ENCODE measurements around the gene PILRB.

The PILRB gene

DNA sequence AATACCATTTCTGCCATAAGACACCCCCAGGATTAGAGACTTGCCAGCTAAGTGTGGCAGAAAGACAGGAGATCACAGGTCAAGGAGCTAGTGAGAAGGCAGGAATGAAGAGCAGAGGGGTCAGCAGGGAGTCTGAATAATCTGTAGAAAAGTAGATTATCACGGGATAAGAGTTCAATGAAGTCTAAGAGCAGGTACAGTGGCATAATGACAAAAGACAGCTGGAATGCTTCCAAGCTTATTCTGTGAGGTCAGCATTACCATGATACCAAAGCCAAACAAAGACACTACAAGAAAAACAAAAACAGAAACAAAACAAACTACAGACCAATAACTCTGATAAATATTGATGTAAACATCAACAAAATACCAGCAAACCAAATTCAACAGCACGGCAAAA lies 36.2 kb downstream of the PILRB start:
- POLR2A ChIA-PET (ENCODE audit: low non-redundant PET): no interaction called here
- TF ChIP-seq, protein P1, sequence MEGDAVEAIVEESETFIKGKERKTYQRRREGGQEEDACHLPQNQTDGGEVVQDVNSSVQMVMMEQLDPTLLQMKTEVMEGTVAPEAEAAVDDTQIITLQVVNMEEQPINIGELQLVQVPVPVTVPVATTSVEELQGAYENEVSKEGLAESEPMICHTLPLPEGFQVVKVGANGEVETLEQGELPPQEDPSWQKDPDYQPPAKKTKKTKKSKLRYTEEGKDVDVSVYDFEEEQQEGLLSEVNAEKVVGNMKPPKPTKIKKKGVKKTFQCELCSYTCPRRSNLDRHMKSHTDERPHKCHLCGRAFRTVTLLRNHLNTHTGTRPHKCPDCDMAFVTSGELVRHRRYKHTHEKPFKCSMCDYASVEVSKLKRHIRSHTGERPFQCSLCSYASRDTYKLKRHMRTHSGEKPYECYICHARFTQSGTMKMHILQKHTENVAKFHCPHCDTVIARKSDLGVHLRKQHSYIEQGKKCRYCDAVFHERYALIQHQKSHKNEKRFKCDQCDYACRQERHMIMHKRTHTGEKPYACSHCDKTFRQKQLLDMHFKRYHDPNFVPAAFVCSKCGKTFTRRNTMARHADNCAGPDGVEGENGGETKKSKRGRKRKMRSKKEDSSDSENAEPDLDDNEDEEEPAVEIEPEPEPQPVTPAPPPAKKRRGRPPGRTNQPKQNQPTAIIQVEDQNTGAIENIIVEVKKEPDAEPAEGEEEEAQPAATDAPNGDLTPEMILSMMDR (conservative IDR thresholded peaks at IDR 0.05; ENCODE audit: low read depth): no peak
- H3K27ac ChIP-seq: no peak overlapping the region
- no peak for DNase-seq (ENCODE audit: low spot score)
- CTCF ChIA-PET: interaction anchor here (0.6 kb wide), 2 partner anchors 8 to 14 kb away, joined by 3 read pairs; no protein-coding TSS in a partner anchor

DNA sequence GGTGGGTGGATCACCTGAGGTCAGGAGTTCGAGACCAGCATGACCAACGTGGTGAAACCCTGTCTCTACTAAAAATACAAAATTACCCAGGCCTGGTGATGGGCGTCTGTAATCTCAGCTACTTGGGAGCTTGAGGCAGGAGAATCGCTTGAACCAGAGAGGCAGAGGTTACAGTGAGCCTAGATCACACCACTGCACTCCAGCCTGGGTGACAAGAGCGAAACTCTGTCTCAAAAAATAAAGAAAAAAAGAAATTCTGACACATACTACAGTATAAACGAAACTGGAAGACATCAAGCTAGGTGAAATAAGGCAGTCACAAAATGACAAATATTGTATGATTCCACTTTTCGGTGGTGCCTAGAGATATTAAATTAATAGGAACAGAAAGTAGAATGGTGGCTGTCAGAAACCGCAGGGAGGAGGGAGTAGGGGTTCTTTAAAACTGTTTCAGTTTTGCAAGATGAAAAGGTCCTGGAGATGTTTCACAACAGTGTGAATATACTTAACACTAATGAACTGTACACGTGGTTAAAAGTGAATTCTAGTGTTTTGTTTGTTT lies 38.6 kb downstream of the PILRB start:
- H3K27ac ChIP-seq: no peak overlapping the region
- ChIA-PET POLR2A (ENCODE audit: low non-redundant PET) (no interaction called here), CTCF (no interaction called here)
- no peak for DNase-seq (ENCODE audit: low spot score)
- TF ChIP-seq, protein P1 (conservative IDR thresholded peaks at IDR 0.05; ENCODE audit: low read depth): no peak

DNA sequence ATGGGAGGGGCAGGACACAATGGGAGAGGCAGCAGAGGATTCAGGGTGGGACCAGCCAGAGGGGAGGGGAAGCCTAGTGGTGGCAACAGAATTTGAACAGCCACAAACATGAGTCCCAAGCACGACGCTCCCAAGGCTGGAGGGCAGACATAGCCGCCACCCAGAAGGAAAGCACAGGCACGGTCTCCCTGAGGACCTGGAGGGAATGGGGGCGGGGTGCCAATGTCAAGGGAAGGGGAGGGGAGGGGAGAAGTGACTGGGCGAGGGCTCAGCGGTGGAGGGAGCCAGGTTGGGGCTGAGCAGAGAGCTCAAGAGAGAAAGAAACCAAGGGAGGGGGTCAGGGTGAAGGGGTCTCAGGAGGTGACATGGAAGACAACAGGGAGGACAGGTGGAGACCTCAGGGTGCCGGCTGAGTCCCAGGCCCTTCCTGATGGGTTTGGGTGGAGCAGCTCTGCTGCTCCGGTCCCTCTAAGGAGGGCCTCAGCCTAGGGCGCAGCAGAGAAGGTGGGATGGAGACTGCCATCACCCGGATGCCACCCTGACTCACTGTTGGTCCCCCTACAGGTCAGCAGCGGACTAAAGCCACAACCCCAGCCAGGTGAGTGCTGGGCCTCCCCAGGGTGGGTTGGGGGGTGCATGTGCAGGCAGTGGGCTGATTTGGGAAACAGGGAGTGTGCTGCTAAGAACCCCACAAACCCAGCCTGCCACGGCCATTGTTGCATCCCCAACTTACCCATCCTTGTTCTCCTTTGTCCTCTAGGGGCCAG lies 39.6 kb downstream of the PILRB start:
- H3K27ac ChIP-seq: no peak overlapping the region
- CTCF ChIA-PET: interaction anchor here (1.1 kb wide), 1 partner anchor 10 kb away, joined by 4 read pairs; no protein-coding TSS in a partner anchor
- TF ChIP-seq, protein P1 (conservative IDR thresholded peaks at IDR 0.05; ENCODE audit: low read depth): no peak
- POLR2A ChIA-PET (ENCODE audit: low non-redundant PET): no interaction called here
- DNase-seq (ENCODE audit: low spot score): no peak

DNA sequence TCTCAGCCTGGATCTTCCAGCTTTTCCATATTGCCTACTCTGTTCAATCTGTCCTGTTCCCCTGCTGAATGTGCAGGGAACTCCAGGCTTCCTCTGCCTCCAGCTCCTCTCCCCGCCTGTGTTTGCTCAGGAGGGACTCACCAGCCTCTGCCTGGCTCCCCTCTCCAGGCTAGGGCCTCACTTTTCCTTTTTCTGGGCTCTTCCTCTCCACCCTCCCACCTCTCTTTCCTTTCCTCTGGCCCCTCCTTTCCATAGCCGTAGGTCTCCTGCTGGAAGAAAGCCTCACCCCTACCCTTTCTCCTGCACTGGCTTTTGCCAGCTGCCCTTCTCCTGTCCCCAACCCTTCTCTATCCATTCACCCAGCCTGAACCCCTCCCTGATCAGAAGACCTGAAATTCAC lies 40.3 kb downstream of the PILRB start:
- ChIA-PET POLR2A (ENCODE audit: low non-redundant PET) (no interaction called here), CTCF (interaction anchor here (1.1 kb wide), 1 partner anchor 9 kb away, joined by 4 read pairs; no protein-coding TSS in a partner anchor)
- no peak for DNase-seq (ENCODE audit: low spot score)
- TF ChIP-seq, protein P1 (conservative IDR thresholded peaks at IDR 0.05; ENCODE audit: low read depth): no peak
- H3K27ac ChIP-seq: no peak overlapping the region

DNA sequence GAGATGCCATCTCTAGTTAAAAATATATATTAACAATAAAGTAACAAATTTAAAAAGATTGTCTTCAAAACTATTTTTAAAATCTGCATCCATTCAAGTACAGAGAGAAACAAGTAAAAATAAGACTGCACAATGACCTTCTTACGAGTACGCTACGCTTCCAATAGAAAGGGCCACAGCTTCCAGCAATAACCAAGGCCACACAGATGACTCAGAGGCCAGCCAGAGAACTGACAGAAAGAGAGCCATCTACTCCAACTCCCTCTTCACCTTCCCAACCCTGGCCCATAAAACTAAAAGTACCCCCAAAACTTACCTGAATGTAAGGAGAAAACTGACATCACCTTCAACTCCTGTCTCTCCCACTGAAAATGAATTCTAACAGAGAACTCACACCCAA lies 42.1 kb downstream of the PILRB start:
- H3K27ac ChIP-seq: no peak overlapping the region
- ChIA-PET CTCF (no interaction called here), POLR2A (ENCODE audit: low non-redundant PET) (no interaction called here)
- TF ChIP-seq, protein P1 (conservative IDR thresholded peaks at IDR 0.05; ENCODE audit: low read depth): no peak
- no peak for DNase-seq (ENCODE audit: low spot score)

DNA sequence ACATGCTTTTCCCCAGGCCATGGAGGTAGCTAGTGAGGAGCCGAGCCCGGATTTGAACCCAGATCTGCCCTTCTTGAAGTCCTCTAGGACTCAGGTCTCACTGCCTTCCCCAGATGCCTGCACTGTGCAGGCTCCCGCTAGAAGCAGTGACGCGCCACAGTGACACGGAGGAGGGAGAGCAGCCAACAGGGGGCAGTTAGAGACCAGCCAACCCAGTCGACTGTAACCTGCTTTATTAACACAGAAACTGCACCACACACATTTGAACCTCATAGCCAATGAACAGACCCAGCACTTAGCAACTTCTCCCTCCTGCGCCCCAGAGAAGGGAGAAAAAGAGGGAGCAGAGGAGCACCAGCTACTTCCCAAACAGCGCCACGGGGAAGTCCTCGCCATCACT lies 42.7 kb downstream of the PILRB start:
- DNase-seq (ENCODE audit: low spot score): no peak
- H3K27ac ChIP-seq: no peak overlapping the region
- TF ChIP-seq, protein P1 (conservative IDR thresholded peaks at IDR 0.05; ENCODE audit: low read depth): no peak
- CTCF ChIA-PET: interaction anchor here (1.1 kb wide), 1 partner anchor 9 kb away, joined by 5 read pairs; no protein-coding TSS in a partner anchor
- POLR2A ChIA-PET (ENCODE audit: low non-redundant PET): no interaction called here

All from RWPE1 (cell line).